Right renal pelvis (tissue), 4 donors: ENCODE measurements around the gene RXFP4. TPM values are rescaled to one million over a fixed set of nuclear protein-coding genes. Genes with fewer than 3 reads are reported as not detected.

Source experiments
- DNase-seq, 4 donors: peaks; one replicate each; pipeline ENCODE4 v3.0.0-alpha.2; 2013; ENCODE audit warnings: low read depth in 4 of 4, low spot score in 3 of 4, missing footprints in 1 of 4
- polyA plus RNA-seq, 4 donors: library from polyadenylated mRNA; unstranded; fragments of 120-200 nt; gene quantifications; one replicate each; pipeline ENCODE4 v1.2.1, GENCODE V29; 2013; ENCODE audit not compliant: insufficient read length in 4 of 4

Gene RXFP4
- polyA plus RNA-seq, 4 donors, result 0.21 to 0.32 (median 0.23) TPM

GRCh38 chr1:155954645-155955044 lies 13.2 kb downstream of the RXFP4 start:
- DNase-seq, result no peak

- no peak for DNase-seq
Measured at GRCh38 chr1:155957411-155957915, 16.0 kb downstream of the RXFP4 start.

- no peak for DNase-seq
Measured at GRCh38 chr1:155960081-155960745, 18.8 kb downstream of the RXFP4 start.

GRCh38 chr1:155961937-155962336 lies 20.5 kb downstream of the RXFP4 start:
- no peak for DNase-seq

GRCh38 chr1:155962599-155963211 lies 21.3 kb downstream of the RXFP4 start:
- no peak for DNase-seq

- no peak for DNase-seq
Measured at GRCh38 chr1:155964193-155964592, 22.8 kb downstream of the RXFP4 start.

- no peak for DNase-seq
Measured at GRCh38 chr1:155966135-155966534, 24.7 kb downstream of the RXFP4 start.

- no peak for DNase-seq
Measured at GRCh38 chr1:155966750-155967149, 25.3 kb downstream of the RXFP4 start.

- DNase-seq, result no peak
Measured at GRCh38 chr1:155967341-155968050, 26.1 kb downstream of the RXFP4 start.

- DNase-seq, result no peak
Measured at GRCh38 chr1:155968051-155968400, 26.6 kb downstream of the RXFP4 start.

- no peak for DNase-seq
Measured at GRCh38 chr1:155968670-155969069, 27.2 kb downstream of the RXFP4 start.

- no peak for DNase-seq
Measured at GRCh38 chr1:155969377-155969791, 27.9 kb downstream of the RXFP4 start.

- DNase-seq, result no peak
Measured at GRCh38 chr1:155970531-155971167, 29.2 kb downstream of the RXFP4 start.

- no peak for DNase-seq
Measured at GRCh38 chr1:155971910-155972809, 30.7 kb downstream of the RXFP4 start.

- DNase-seq, result no peak
Measured at GRCh38 chr1:155973723-155974122, 32.3 kb downstream of the RXFP4 start.

GRCh38 chr1:155974208-155975115 lies 33.0 kb downstream of the RXFP4 start:
- DNase-seq, result no peak

GRCh38 chr1:155975375-155976061 lies 34.1 kb downstream of the RXFP4 start:
- DNase-seq, result no peak

GRCh38 chr1:155976062-155976912 lies 34.8 kb downstream of the RXFP4 start:
- no peak for DNase-seq
